Activated CD8-positive, alpha-beta memory T cell treated with anti-CD3 and anti-CD28 coated beads, Interleukin-2, amount 10 ng/mL, durations not matched to agents 7 days and 5 days (primary cell): Measurements from ENCODE around the gene FSTL4. TPM values are rescaled to one million over a fixed set of nuclear protein-coding genes. Genes with fewer than 3 reads are reported as not detected.

ENCODE experiments used
- ATAC-seq: fragments of 150-1000 bp; cut with Tn5 transposase; one replicate; pipeline ENCODE4 v1.10.0; 2021; ENCODE audit warnings: moderate library complexity
- CTCF ChIA-PET: fragments of 350-600 bp; sonication (Branson Sonifier 250); formaldehyde crosslinking; loops from one replicate; lab custom pipeline; 2021; ENCODE audit warnings: antibody characterized with exemption; lab: Charles Lee
- DNase-seq: peaks from one replicate; pipeline ENCODE4 v3.0.0-alpha.2; 2020
- H3K27ac Mint-ChIP-seq: one replicate; pipeline ENCODE4 v1.8.0; 2021; ENCODE audit warnings: mild to moderate bottlenecking, mixed read lengths
- H3K27me3 Mint-ChIP-seq: one replicate; pipeline ENCODE4 v1.8.0; 2021; ENCODE audit warnings: mixed read lengths
- H3K36me3 Mint-ChIP-seq: one replicate; pipeline ENCODE4 v1.8.0; 2021; ENCODE audit warnings: mild to moderate bottlenecking, mixed read lengths
- H3K4me1 Mint-ChIP-seq: one replicate; pipeline ENCODE4 v1.8.0; 2021; ENCODE audit warnings: mixed read lengths
- H3K4me3 Mint-ChIP-seq: one replicate; pipeline ENCODE4 v1.8.0; 2021; ENCODE audit warnings: mild to moderate bottlenecking, moderate library complexity, mixed read lengths
- H3K9me3 Mint-ChIP-seq: one replicate; pipeline ENCODE4 v1.8.0; 2022; ENCODE audit warnings: low read depth, mixed read lengths
- total RNA-seq, 2 experiments: library from RNA; stranded (reverse); gene quantifications; one replicate each; pipeline ENCODE4 v1.2.3, GENCODE V29; 2021

FSTL4 gene
- total RNA-seq = not detected

GRCh38 chr5:133612249-133612860, at the start of gene FSTL4:
Gene FSTL4, minus strand, starts transcription at chr5:133612541.
- no peak for DNase-seq
- peak; percentile 45 for ATAC-seq
- H3K27ac Mint-ChIP-seq = no peak within 1 kb of the TSS
- H3K27me3 Mint-ChIP-seq = peaks cover 70% of the 10 kb centered on the region
- peaks cover 13% of the 10 kb centered on the region for H3K4me1 Mint-ChIP-seq
- no peaks in the 10 kb centered on the region for H3K9me3 Mint-ChIP-seq
- CTCF ChIA-PET = interaction anchor here (1.5 to 2.3 kb wide), 2 partner anchors 186 to 189 kb away, joined by 3 to 6 read pairs; no protein-coding TSS in a partner anchor
- peak within 1 kb of the TSS; percentile 15 for H3K4me3 Mint-ChIP-seq
- no peaks in the 10 kb centered on the region for H3K36me3 Mint-ChIP-seq

- DNase-seq (no peak), ATAC-seq (no peak)
- H3K36me3 Mint-ChIP-seq = no peaks in the 10 kb centered on the region
- H3K27ac Mint-ChIP-seq = no peak overlapping the region
- peaks cover 28% of the 10 kb centered on the region for H3K27me3 Mint-ChIP-seq
- CTCF ChIA-PET = no interaction called here
- H3K4me3 Mint-ChIP-seq = no peak overlapping the region
- H3K4me1 Mint-ChIP-seq = no peaks in the 10 kb centered on the region
- no peaks in the 10 kb centered on the region for H3K9me3 Mint-ChIP-seq
Observed at GRCh38 chr5:133661389-133661788, 49.0 kb upstream of the FSTL4 start.

GRCh38 chr5:133658327-133658726, 46.0 kb upstream of the FSTL4 start:
- DNase-seq = no peak
- Mint-ChIP-seq H3K27me3 (peaks cover 23% of the 10 kb centered on the region), H3K4me3 (no peak overlapping the region), H3K36me3 (no peaks in the 10 kb centered on the region), H3K9me3 (no peaks in the 10 kb centered on the region), H3K27ac (no peak overlapping the region), H3K4me1 (no peaks in the 10 kb centered on the region)
- CTCF ChIA-PET = no interaction called here
- no peak for ATAC-seq

GRCh38 chr5:133657036-133657435, 44.7 kb upstream of the FSTL4 start:
- H3K27ac Mint-ChIP-seq = no peak overlapping the region
- no peak overlapping the region for H3K4me3 Mint-ChIP-seq
- peaks cover 17% of the 10 kb centered on the region for H3K27me3 Mint-ChIP-seq
- no peaks in the 10 kb centered on the region for H3K36me3 Mint-ChIP-seq
- no peak for DNase-seq
- CTCF ChIA-PET = no interaction called here
- H3K9me3 Mint-ChIP-seq = no peaks in the 10 kb centered on the region
- no peak for ATAC-seq
- H3K4me1 Mint-ChIP-seq = no peaks in the 10 kb centered on the region

GRCh38 chr5:133655966-133656365, 43.6 kb upstream of the FSTL4 start:
- Mint-ChIP-seq H3K27ac (no peak overlapping the region), H3K27me3 (peaks cover 24% of the 10 kb centered on the region), H3K9me3 (no peaks in the 10 kb centered on the region), H3K4me3 (no peak overlapping the region), H3K36me3 (no peaks in the 10 kb centered on the region), H3K4me1 (no peaks in the 10 kb centered on the region)
- ATAC-seq = no peak
- no peak for DNase-seq
- CTCF ChIA-PET = interaction anchor here (0.5 kb wide), 1 partner anchor 369 kb away, joined by 4 read pairs; no protein-coding TSS in a partner anchor

- Mint-ChIP-seq H3K36me3 (no peaks in the 10 kb centered on the region), H3K27ac (no peak overlapping the region), H3K27me3 (peaks cover 30% of the 10 kb centered on the region), H3K4me1 (no peaks in the 10 kb centered on the region), H3K9me3 (no peaks in the 10 kb centered on the region), H3K4me3 (no peak overlapping the region)
- CTCF ChIA-PET = no interaction called here
- ATAC-seq (no peak), DNase-seq (no peak)
Observed at GRCh38 chr5:133653760-133654049, 41.4 kb upstream of the FSTL4 start.

GRCh38 chr5:133652951-133653759, 40.8 kb upstream of the FSTL4 start:
- Mint-ChIP-seq H3K27ac (no peak overlapping the region), H3K36me3 (no peaks in the 10 kb centered on the region), H3K4me3 (no peak overlapping the region), H3K4me1 (no peaks in the 10 kb centered on the region), H3K9me3 (no peaks in the 10 kb centered on the region), H3K27me3 (peaks cover 27% of the 10 kb centered on the region)
- ATAC-seq = no peak
- no peak for DNase-seq
- CTCF ChIA-PET = no interaction called here

- H3K9me3 Mint-ChIP-seq = no peaks in the 10 kb centered on the region
- H3K27me3 Mint-ChIP-seq = peaks cover 44% of the 10 kb centered on the region
- no peaks in the 10 kb centered on the region for H3K36me3 Mint-ChIP-seq
- no peaks in the 10 kb centered on the region for H3K4me1 Mint-ChIP-seq
- CTCF ChIA-PET = no interaction called here
- ATAC-seq = no peak
- no peak for DNase-seq
- no peak overlapping the region for H3K4me3 Mint-ChIP-seq
- H3K27ac Mint-ChIP-seq = no peak overlapping the region
Observed at GRCh38 chr5:133644000-133644865, 31.9 kb upstream of the FSTL4 start.

- no peaks in the 10 kb centered on the region for H3K4me1 Mint-ChIP-seq
- ATAC-seq (no peak), DNase-seq (no peak)
- H3K27me3 Mint-ChIP-seq = peaks cover 45% of the 10 kb centered on the region
- H3K36me3 Mint-ChIP-seq = no peaks in the 10 kb centered on the region
- H3K9me3 Mint-ChIP-seq = no peaks in the 10 kb centered on the region
- H3K4me3 Mint-ChIP-seq = no peak overlapping the region
- no peak overlapping the region for H3K27ac Mint-ChIP-seq
- CTCF ChIA-PET = no interaction called here
Observed at GRCh38 chr5:133643365-133643764, 31.0 kb upstream of the FSTL4 start.

GRCh38 chr5:133642153-133642722, 29.9 kb upstream of the FSTL4 start:
- DNase-seq = no peak
- Mint-ChIP-seq H3K27ac (no peak overlapping the region), H3K4me1 (no peaks in the 10 kb centered on the region), H3K27me3 (peaks cover 47% of the 10 kb centered on the region), H3K36me3 (no peaks in the 10 kb centered on the region), H3K9me3 (no peaks in the 10 kb centered on the region), H3K4me3 (no peak overlapping the region)
- ATAC-seq = no peak
- CTCF ChIA-PET = no interaction called here

- H3K36me3 Mint-ChIP-seq = no peaks in the 10 kb centered on the region
- DNase-seq (no peak), ATAC-seq (no peak)
- H3K4me3 Mint-ChIP-seq = no peak overlapping the region
- H3K27me3 Mint-ChIP-seq = peaks cover 50% of the 10 kb centered on the region
- H3K9me3 Mint-ChIP-seq = no peaks in the 10 kb centered on the region
- no peaks in the 10 kb centered on the region for H3K4me1 Mint-ChIP-seq
- CTCF ChIA-PET = no interaction called here
- H3K27ac Mint-ChIP-seq = no peak overlapping the region
Observed at GRCh38 chr5:133641683-133642082, 29.3 kb upstream of the FSTL4 start.

- H3K36me3 Mint-ChIP-seq = no peaks in the 10 kb centered on the region
- peaks cover 38% of the 10 kb centered on the region for H3K27me3 Mint-ChIP-seq
- no peak overlapping the region for H3K27ac Mint-ChIP-seq
- no peaks in the 10 kb centered on the region for H3K9me3 Mint-ChIP-seq
- H3K4me3 Mint-ChIP-seq = no peak overlapping the region
- CTCF ChIA-PET = no interaction called here
- H3K4me1 Mint-ChIP-seq = no peaks in the 10 kb centered on the region
- DNase-seq (no peak), ATAC-seq (no peak)
Observed at GRCh38 chr5:133639850-133640528, 27.6 kb upstream of the FSTL4 start.

GRCh38 chr5:133638436-133638835, 26.1 kb upstream of the FSTL4 start:
- Mint-ChIP-seq H3K9me3 (no peaks in the 10 kb centered on the region), H3K4me3 (no peak overlapping the region)

More at GRCh38 chr5:133638436-133638835, 26.1 kb upstream of the FSTL4 start:
- H3K27ac Mint-ChIP-seq = no peak overlapping the region
- DNase-seq (no peak), ATAC-seq (no peak)
- peaks cover 39% of the 10 kb centered on the region for H3K27me3 Mint-ChIP-seq
- no peaks in the 10 kb centered on the region for H3K36me3 Mint-ChIP-seq
- H3K4me1 Mint-ChIP-seq = no peaks in the 10 kb centered on the region
- CTCF ChIA-PET = interaction anchor here (0.9 kb wide), 1 partner anchor 31 kb away, joined by 3 read pairs; no protein-coding TSS in a partner anchor
